Esophagus muscularis mucosa (tissue), 4 donors: Measurements from ENCODE around the gene TBX3. TPM values are rescaled to one million over a fixed set of nuclear protein-coding genes. Genes with fewer than 3 reads are reported as not detected.

Experiments
- DNase-seq: peaks from one replicate; pipeline ENCODE4 v3.0.0-alpha.2; 2017; ENCODE audit errors: extremely low spot score
- H3K27ac ChIP-seq, 4 donors: fragments of 200-600 bp; sonication (generic); replicated peaks in 1 of 4; 1 replicate in 3 of 4; 2 replicates in 1 of 4; pipeline ENCODE4 v1.5.1; 2016 to 2019; ENCODE audit warnings: mild to moderate bottlenecking in 1 of 4
- H3K27me3 ChIP-seq, 4 donors: fragments of 200-600 bp; sonication (generic); one replicate each; pipeline versions ENCODE4 v1.5.1 to v1.6.0; 2016 to 2019
- H3K36me3 ChIP-seq, 4 donors: fragments of 200-600 bp; sonication (generic); one replicate each; pipeline ENCODE4 v1.5.1; 2016 to 2019
- H3K4me1 ChIP-seq, 4 donors: fragments of 200-600 bp; sonication (generic); one replicate each; pipeline ENCODE4 v1.5.1; 2016 to 2019
- H3K4me3 ChIP-seq, 4 donors: fragments of 200-600 bp; sonication (generic); 1 replicate in 2 of 4; 2 replicates in 2 of 4; pipeline ENCODE4 v1.5.1; 2016 to 2019; ENCODE audit warnings: mild to moderate bottlenecking in 4 of 4, moderate library complexity in 1 of 4
- H3K9me3 ChIP-seq, 4 donors: fragments of 200-600 bp; sonication (generic); 1 replicate in 3 of 4; 2 replicates in 1 of 4; pipeline ENCODE4 v1.5.1; 2016 to 2019
- EP300 ChIP-seq: sonication (generic); formaldehyde crosslinking; IDR thresholded peaks from one replicate; pipeline ENCODE4 v1.6.1; 2017; ENCODE audit warnings: antibody characterized with exemption
- POLR2A ChIP-seq: fragments of 450-650 bp; IDR thresholded peaks from one replicate; pipeline ENCODE4 v1.6.1; 2017; ENCODE audit warnings: antibody characterized with exemption, moderate library complexity, mild to moderate bottlenecking, low read depth
- POLR2AphosphoS5 ChIP-seq, 2 donors: sonication (generic); formaldehyde crosslinking; IDR thresholded peaks; one replicate each; pipeline ENCODE4 v1.6.1; 2017; ENCODE audit warnings: antibody characterized with exemption in 2 of 2
- WGBS: methylation state at CpG from one replicate; pipeline ENCODE4 v1.1.5; 2018; 5-methylcytosine and 5-hydroxymethylcytosine counted together
- intact Hi-C: fragments of 100-400 bp; cut with DNase I; formaldehyde crosslinking; loops from one replicate; pipeline ENCODE4 v1.15.1; 2023
- total RNA-seq, 4 donors: library from RNA; depleted of rRNA; stranded (reverse); fragments of >200 nt; gene quantifications; one replicate each; pipeline versions ENCODE4 v1.1.0 to v1.2.1, GENCODE V29; 2016
- TF ChIP-seq, protein P1 (sequence below), 3 experiments: fragments of 200-600 bp in 2 of 3; fragments of 450-650 bp in 1 of 3; sonication (generic) in 2 of 3; IDR thresholded peaks; one replicate each; pipeline ENCODE4 v1.5.1; 2017 to 2019; ENCODE audit warnings: antibody characterized with exemption in 3 of 3, mild to moderate bottlenecking in 2 of 3, moderate library complexity in 1 of 3

Gene TBX3
- total RNA-seq, 4 donors from 2014 or later, result 5.3 to 10.4 (median 8.6) TPM

DNA sequence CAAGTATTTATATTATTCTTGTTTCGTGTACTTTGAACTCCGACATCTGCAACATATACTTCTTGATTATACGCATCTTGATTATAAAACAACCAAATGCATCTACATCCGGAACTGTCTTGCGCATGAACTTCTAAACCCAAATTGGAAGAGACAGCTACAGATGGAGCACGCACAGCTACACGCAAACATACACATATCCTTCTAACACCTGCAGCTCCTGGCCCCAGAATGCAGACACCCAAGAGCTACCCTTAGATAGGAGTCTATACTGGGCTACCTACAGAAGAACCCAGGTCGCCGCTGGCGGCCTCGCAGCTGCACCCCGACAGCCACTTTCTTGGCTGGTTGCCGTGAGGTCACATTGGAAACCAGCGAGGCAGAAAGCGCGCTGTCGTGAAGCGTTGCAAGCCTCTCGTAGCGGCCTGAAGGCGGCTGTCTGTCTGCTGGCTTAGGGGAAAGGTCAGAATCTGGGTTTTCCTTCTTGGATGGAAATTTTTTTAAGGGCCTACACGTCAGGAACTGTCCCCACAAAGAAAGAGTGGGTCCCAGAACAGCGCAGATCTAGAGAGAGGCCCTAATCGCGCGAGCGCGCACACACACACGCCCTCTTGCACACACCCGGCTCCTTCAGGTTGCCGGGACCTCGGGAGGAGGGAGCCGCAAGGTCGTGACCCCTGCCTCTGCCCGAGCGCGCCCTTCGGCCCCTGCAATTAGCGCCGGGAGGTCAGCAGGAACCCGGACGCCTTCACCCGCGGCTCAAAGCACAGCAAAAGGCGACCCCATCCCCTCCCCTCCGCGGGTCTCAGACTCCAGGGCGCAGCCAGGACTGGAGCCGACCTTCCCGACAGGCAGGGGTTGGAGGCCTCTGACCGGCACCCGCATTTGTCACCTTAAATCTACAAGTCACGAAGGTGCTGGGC is 17.0 kb downstream of the TBX3 start:
- intact Hi-C loops, result no loop called here
- DNase-seq, result no peak
- peaks cover 0 to 7% (median 5%) of the 10 kb centered on the region in 4 donors for H3K36me3 ChIP-seq
- H3K9me3 ChIP-seq, result no peaks in the 10 kb centered on the region
- no peak overlapping the region for H3K4me3 ChIP-seq
- no peak overlapping the region for H3K27ac ChIP-seq
- peaks cover 0 to 82% (median 33%) of the 10 kb centered on the region in 4 donors for H3K27me3 ChIP-seq
- WGBS, result 61% methylated on average over 28 of the region's 53 CpGs
- peaks cover 0 to 35% (median 27%) of the 10 kb centered on the region in 4 donors for H3K4me1 ChIP-seq
- TF ChIP-seq, protein P1, sequence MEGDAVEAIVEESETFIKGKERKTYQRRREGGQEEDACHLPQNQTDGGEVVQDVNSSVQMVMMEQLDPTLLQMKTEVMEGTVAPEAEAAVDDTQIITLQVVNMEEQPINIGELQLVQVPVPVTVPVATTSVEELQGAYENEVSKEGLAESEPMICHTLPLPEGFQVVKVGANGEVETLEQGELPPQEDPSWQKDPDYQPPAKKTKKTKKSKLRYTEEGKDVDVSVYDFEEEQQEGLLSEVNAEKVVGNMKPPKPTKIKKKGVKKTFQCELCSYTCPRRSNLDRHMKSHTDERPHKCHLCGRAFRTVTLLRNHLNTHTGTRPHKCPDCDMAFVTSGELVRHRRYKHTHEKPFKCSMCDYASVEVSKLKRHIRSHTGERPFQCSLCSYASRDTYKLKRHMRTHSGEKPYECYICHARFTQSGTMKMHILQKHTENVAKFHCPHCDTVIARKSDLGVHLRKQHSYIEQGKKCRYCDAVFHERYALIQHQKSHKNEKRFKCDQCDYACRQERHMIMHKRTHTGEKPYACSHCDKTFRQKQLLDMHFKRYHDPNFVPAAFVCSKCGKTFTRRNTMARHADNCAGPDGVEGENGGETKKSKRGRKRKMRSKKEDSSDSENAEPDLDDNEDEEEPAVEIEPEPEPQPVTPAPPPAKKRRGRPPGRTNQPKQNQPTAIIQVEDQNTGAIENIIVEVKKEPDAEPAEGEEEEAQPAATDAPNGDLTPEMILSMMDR (IDR thresholded peaks at IDR 0.05), result no peak
- no peak for TF ChIP-seq POLR2A
- no peak for TF ChIP-seq POLR2AphosphoS5 (IDR thresholded peaks at IDR 0.05)
- TF ChIP-seq EP300, result no peak

GRCh38 chr12:114665411-114666260 is 18.3 kb downstream of the TBX3 start:
- TF ChIP-seq, protein P1 (IDR thresholded peaks at IDR 0.05), result no peak
- TF ChIP-seq EP300 (no peak), POLR2A (no peak), POLR2AphosphoS5 (IDR thresholded peaks at IDR 0.05) (no peak)
- no peak for DNase-seq
- H3K27me3 ChIP-seq, result peaks cover 0 to 88% (median 33%) of the 10 kb centered on the region in 4 donors
- no peaks in the 10 kb centered on the region for H3K9me3 ChIP-seq
- no peak overlapping the region for H3K27ac ChIP-seq
- H3K4me1 ChIP-seq, result peaks cover 0 to 35% (median 27%) of the 10 kb centered on the region in 4 donors
- H3K4me3 ChIP-seq, result no peak overlapping the region
- 26% methylated on average over 20 of the region's 54 CpGs for WGBS
- intact Hi-C loops, result no loop called here
- H3K36me3 ChIP-seq, result no peaks in the 10 kb centered on the region

DNA sequence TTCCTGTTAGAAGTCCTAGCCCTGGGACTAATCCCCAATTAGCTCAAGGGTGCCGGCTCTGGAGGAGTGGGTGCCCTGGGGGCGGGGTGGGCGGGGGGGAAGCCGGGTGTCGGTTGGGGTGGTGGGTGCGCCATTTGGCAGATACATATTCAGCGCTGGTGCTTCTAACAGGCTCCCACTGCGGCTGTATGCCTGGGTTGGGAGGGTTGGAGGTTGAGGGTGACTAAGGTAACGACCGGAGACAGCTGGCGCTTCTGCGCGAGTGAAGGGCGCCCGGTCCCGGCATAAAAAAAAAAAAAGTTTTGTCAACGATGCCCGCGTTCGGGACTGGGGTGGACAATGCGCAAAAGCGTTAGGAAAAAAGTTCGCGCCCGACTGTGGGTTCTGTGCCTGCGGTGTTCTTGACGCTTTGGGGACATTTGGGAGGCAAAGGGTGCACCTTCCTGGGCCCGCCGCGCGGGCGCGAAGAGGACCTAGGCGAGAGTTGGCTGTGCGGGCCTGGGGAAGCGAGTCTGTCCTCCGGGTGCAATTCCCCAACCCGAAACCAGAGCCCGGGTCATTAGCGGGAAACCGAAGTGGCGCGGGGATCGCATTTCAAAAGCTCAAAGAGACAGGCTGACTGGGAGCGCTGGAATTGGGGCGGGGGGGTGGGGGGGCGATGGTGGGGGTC is 19.2 kb downstream of the TBX3 start:
- H3K36me3 ChIP-seq, result no peaks in the 10 kb centered on the region
- H3K27me3 ChIP-seq, result peaks cover 0 to 95% (median 33%) of the 10 kb centered on the region in 4 donors
- no peak for DNase-seq
- no peak overlapping the region for H3K4me3 ChIP-seq
- 21% methylated on average over 28 of the region's 47 CpGs for WGBS
- no peak for TF ChIP-seq POLR2AphosphoS5 (IDR thresholded peaks at IDR 0.05)
- TF ChIP-seq POLR2A, result no peak
- TF ChIP-seq EP300, result no peak
- TF ChIP-seq, protein P1 (IDR thresholded peaks at IDR 0.05), result no peak
- H3K27ac ChIP-seq, result no peak overlapping the region
- intact Hi-C loops, result no loop called here
- no peaks in the 10 kb centered on the region for H3K9me3 ChIP-seq
- peaks cover 0 to 35% (median 27%) of the 10 kb centered on the region in 4 donors for H3K4me1 ChIP-seq

- H3K4me1 ChIP-seq, result peaks cover 0 to 18% (median 13%) of the 10 kb centered on the region in 4 donors
- no peak for TF ChIP-seq POLR2A
- TF ChIP-seq, protein P1 (IDR thresholded peaks at IDR 0.05), result peak; percentile 96
- H3K27me3 ChIP-seq, result peaks cover 0 to 79% (median 30%) of the 10 kb centered on the region in 4 donors
- DNase-seq, result no peak
- H3K4me3 ChIP-seq, result no peak overlapping the region
- WGBS, result 0% methylated on average over 3 of the region's 3 CpGs
- no peaks in the 10 kb centered on the region for H3K9me3 ChIP-seq
- no peak overlapping the region for H3K27ac ChIP-seq
- no peaks in the 10 kb centered on the region for H3K36me3 ChIP-seq
- intact Hi-C loops, result loop anchor here (2.0 kb wide), 2 partner anchors 1090 to 1254 kb away; no protein-coding TSS in a partner anchor
Measured at GRCh38 chr12:114662512-114663177, 21.3 kb downstream of the TBX3 start.
